Lung (tissue), 12 donors: ENCODE data around the gene EXOSC7. TPM values are rescaled to one million over a fixed set of nuclear protein-coding genes. Genes with fewer than 3 reads are reported as not detected.
A peak's percentile ranks its signal among the peaks of the same experiment; 100 is the strongest.

Experiments
- ATAC-seq: fragments of 200-7000 bp; cut with Tn5 transposase; one replicate; pipeline ENCODE4 v1.9.1; 2020; ENCODE audit warnings: moderate number of reproducible peaks; ENCODE audit not compliant: insufficient read depth, low FRiP score
- DNase-seq, 3 donors: peaks; one replicate each; pipeline ENCODE4 v3.0.0-alpha.2; 2013 to 2017
- H3K27ac ChIP-seq, 2 donors: one replicate each; pipeline ENCODE4 v1.5.1; 2013; ENCODE audit warnings: mild to moderate bottlenecking in 2 of 2, moderate library complexity in 2 of 2, control low read depth in 1 of 2, inconsistent platforms in 1 of 2, low read depth in 1 of 2, low read length in 1 of 2
- H3K27me3 ChIP-seq, 3 donors: one replicate each; pipeline ENCODE4 v1.5.1; 2013; ENCODE audit warnings: low read length in 2 of 3; ENCODE audit not compliant: control insufficient read depth in 3 of 3, insufficient read depth in 3 of 3
- H3K36me3 ChIP-seq, 4 donors: one replicate each; pipeline ENCODE4 v1.5.1; 2013; ENCODE audit warnings: low read length in 4 of 4, mild to moderate bottlenecking in 1 of 4, moderate library complexity in 1 of 4; ENCODE audit not compliant: control insufficient read depth in 4 of 4, insufficient read depth in 4 of 4
- H3K4me1 ChIP-seq, 5 donors: one replicate each; pipeline ENCODE4 v1.5.1; 2013; ENCODE audit warnings: low read length in 5 of 5, mild to moderate bottlenecking in 2 of 5, moderate library complexity in 1 of 5; ENCODE audit not compliant: control insufficient read depth in 5 of 5, insufficient read depth in 5 of 5
- H3K4me3 ChIP-seq: one replicate; pipeline ENCODE4 v1.5.1; 2013; ENCODE audit warnings: mild to moderate bottlenecking, control low read depth, moderate library complexity
- H3K9ac ChIP-seq, 2 donors: one replicate each; pipeline ENCODE4 v1.5.1; 2013; ENCODE audit warnings: low read length in 2 of 2, control low read depth in 1 of 2; ENCODE audit not compliant: insufficient read depth in 1 of 2
- H3K9me3 ChIP-seq, 4 donors: one replicate each; pipeline ENCODE4 v1.5.1; 2013; ENCODE audit warnings: low read length in 3 of 4, mild to moderate bottlenecking in 1 of 4, moderate library complexity in 1 of 4; ENCODE audit not compliant: control insufficient read depth in 4 of 4, insufficient read depth in 3 of 4
- CTCF ChIP-seq: IDR thresholded peaks from 2 replicates; pipeline ENCODE4 v1.5.1; 2012; ENCODE audit warnings: mild to moderate bottlenecking; ENCODE audit errors: control extremely low read depth, extremely low read depth
- WGBS, 2 donors: extraction: QIAGEN DNeasy Blood & Tissue Kit; methylation state at CpG; one replicate each; pipeline ENCODE4 v1.1.7; 2013; 5-methylcytosine and 5-hydroxymethylcytosine counted together
- polyA plus RNA-seq, 2 donors: library from polyadenylated mRNA; stranded (reverse); fragments of 200-250 nt; gene quantifications; one replicate each; pipeline ENCODE4 v1.2.1, GENCODE V29; 2013
- total RNA-seq, 2 donors: library from RNA; depleted of rRNA in 1 of 2; stranded (reverse); fragments of >200 nt in 1 of 2; gene quantifications; one replicate each; pipeline ENCODE4 v1.2.1, GENCODE V29; 2014 to 2021
- donor health status: control.
- donor health status: control.
- donor health status: Bipolar disorder and iron deficiency.
- donor health status: healthy.
- donor health status: DM: yes; HTN: yes; CAD: no.

The EXOSC7 gene
- total and polyA plus RNA-seq, 4 donors: 37.4 to 67.2 (median 46.6) TPM

- Histone ChIP-seq H3K36me3 (no peaks in the 10 kb centered on the region), H3K9ac (no peak overlapping the region), H3K9me3 (no peaks in the 10 kb centered on the region), H3K4me3 (no peak overlapping the region), H3K4me1 (peaks cover 0 to 20% (median 5%) of the 10 kb centered on the region in 5 donors), H3K27me3 (no peaks in the 10 kb centered on the region), H3K27ac (peak overlapping the region in 1 of 2 donors; percentile 21)
- DNase-seq: no peak
- no peak for ATAC-seq
- WGBS, 2 donors: 84 to 86% methylated on average over 2 of the region's 2 CpGs
- TF ChIP-seq CTCF: no peak
Measured at GRCh38 chr3:44969828-44970179, 6.2 kb upstream of the EXOSC7 start.

- ATAC-seq: no peak
- Histone ChIP-seq H3K36me3 (no peaks in the 10 kb centered on the region), H3K27me3 (no peaks in the 10 kb centered on the region), H3K4me1 (peaks cover 0 to 16% (median 6%) of the 10 kb centered on the region in 5 donors), H3K4me3 (no peak overlapping the region), H3K27ac (no peak overlapping the region), H3K9me3 (no peaks in the 10 kb centered on the region), H3K9ac (no peak overlapping the region)
- DNase-seq: peak in 1 of 3 donors; percentile 27
- 64 to 78% methylated on average over 3 of the region's 3 CpGs for WGBS, 2 donors
- TF ChIP-seq CTCF: no peak
Measured at GRCh38 chr3:44970926-44971490, 5.0 kb upstream of the EXOSC7 start.

GRCh38 chr3:44974416-44974815 lies 1.6 kb upstream of the EXOSC7 start:
- Histone ChIP-seq H3K4me1 (peaks cover 0 to 16% (median 9%) of the 10 kb centered on the region in 5 donors), H3K4me3 (peak overlapping the region; percentile 32)
- no peak for DNase-seq

More at GRCh38 chr3:44974416-44974815, 1.6 kb upstream of the EXOSC7 start:
- WGBS, 2 donors: 70 to 88% methylated on average over 4 of the region's 4 CpGs
- no peaks in the 10 kb centered on the region for H3K36me3 ChIP-seq
- peak overlapping the region in 1 of 2 donors; percentile 46 for H3K9ac ChIP-seq
- no peaks in the 10 kb centered on the region for H3K9me3 ChIP-seq
- TF ChIP-seq CTCF: no peak
- no peak overlapping the region for H3K27ac ChIP-seq
- no peaks in the 10 kb centered on the region for H3K27me3 ChIP-seq
- no peak for ATAC-seq
